NCI-H82 treated with DMSO at 0.1 percent for 48 hours (cell line): ENCODE results near the gene NDUFB6.
"Not testable (repeated sequence)": the region's sequence is repeated elsewhere in the genome, so short reads cannot be mapped to it uniquely, and the experiment has no call there.

ENCODE experiments used
- DNase-seq: peaks from one replicate; lab custom pipeline; 2025; ENCODE audit not compliant: unreplicated experiment; lab: John Stamatoyannopoulos, UW

The NDUFB6 gene

DNA sequence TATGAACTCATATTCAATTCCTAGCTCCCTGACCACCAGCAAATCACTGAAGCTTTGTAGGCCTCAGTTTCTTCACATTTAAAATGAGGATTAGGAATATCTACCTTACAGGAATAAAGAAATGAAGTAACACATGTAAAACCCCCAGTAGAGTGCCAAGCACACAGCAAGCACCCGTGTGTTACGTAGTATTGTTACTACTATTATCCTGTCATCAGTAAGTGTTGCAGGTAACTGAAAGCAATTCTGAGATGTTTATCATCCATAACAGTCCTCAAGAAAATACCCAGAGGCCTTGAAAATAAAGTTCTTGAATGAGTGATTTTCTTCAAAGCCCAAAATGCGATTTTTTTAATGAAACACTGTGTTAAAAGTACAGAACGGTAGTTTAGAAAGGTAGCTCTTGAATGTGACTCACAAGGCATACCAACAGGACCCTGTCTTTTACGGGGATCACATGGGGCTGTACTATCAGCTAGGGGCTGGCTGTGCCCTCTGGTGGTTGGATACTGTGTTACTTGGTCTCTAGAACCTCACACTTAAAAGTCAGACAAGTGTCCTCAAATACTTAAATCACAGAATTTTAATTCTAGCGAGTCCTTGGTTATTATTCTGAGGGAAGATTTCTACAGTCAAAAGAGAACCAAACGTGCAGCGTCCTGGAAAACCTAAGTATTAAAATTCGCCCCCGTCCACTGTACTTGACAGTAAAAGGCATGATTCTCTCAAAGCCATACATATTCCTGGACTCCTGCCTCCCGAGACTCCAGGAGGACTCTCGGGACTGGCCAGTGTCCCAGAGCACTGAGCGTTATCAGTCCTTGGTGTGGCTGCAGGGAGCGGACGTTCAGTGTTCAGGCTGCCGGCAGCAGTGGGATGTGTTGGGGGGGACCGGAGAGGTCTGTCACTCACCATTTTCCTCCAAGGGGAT is 725 bp downstream of the NDUFB6 start:
- DNase-seq: peak; percentile 20

DNA sequence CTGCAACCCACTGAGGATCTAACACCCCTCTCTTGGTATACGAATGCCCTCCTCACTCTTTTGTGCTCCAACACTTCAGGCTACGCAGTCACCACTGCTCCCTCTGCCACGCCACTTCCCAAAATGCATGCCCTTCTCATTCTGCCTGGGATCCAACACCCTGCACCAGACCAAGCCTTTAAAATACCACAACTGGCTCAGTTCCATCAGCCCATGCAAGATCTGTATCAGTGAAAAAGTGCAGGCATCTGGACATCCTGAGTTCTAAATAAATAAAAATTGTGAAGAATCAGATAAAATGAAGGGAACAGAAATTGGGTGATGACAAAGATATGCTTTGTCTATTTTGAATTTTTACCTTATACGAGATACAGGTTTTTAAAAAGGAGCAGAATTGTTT is 2.7 kb downstream of the NDUFB6 start:
- DNase-seq: no peak

- DNase-seq: no peak
These were observed 6.2 kb downstream of the NDUFB6 start for GRCh38 chr9:32566770-32567169.

DNA sequence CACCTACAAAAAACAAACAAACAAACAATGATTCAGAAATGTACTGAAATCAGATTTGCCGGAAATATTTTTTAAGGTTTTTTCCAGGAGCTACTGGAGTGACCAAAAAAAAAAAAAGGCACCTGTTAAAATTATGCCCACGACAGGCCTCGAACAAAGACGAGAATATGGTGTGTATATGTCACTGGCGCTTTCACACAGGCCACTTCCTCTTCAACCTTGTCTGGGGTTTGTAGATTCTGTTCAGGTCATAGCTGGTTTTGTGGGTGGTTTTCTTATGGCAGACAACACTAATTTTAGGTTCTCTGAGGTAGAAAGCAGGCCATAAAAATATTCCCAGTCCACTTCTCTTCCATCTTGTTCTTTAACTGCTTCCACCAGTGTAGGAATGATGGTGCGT is 7.0 kb downstream of the NDUFB6 start:
- no peak for DNase-seq

GRCh38 chr9:32558408-32558934 is 14.5 kb downstream of the NDUFB6 start:
- DNase-seq: no peak

DNA sequence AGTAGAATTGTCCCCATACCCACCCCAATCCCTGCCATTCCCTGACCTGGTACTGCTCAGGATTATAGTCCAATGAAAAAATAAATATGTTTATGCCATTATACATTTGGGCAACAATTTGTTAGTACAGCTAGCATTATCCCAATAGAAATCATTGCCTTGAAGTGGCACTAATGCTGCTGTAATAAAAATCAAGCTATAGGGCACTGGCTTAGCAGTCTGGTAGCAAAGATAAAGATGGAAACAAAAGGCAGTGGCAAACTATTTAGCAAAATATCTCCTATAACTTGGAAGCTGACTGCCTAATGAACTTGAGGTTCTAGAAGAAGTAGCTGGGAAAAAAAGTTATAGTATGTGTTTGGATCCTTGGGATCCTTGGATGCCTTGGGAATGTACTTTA is 18.4 kb downstream of the NDUFB6 start:
- no peak for DNase-seq

DNA sequence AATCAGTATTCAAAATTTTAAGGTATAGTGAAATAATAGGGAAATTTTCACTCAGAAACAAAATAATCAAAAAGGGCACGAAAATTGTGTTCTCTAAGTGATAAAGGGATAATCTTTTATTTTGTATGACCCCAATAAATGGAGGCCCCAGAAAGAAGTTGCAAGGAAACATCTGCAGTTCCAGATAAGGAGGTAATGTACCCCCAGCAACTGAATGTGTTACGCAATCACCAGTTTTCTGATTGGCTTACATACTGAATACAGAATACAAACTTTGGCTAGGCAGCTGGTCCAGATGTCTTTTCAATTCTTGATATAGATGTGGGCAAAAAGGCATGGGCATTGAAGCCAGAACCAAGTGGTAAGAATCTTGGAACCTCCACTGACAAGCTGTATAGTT is 18.9 kb downstream of the NDUFB6 start:
- DNase-seq: no peak

- peak; percentile 68 for DNase-seq
These were observed 20.6 kb downstream of the NDUFB6 start, which contains the start of the genes SMIM27 and TOPORS for GRCh38 chr9:32552172-32552872. Gene SMIM27 (plus strand): TSS chr9:32552327. CDS start chr9:32552435, 108 bp downstream. Gene TOPORS (minus strand): TSS chr9:32552586. CDS start chr9:32552436, 150 bp downstream.

DNA sequence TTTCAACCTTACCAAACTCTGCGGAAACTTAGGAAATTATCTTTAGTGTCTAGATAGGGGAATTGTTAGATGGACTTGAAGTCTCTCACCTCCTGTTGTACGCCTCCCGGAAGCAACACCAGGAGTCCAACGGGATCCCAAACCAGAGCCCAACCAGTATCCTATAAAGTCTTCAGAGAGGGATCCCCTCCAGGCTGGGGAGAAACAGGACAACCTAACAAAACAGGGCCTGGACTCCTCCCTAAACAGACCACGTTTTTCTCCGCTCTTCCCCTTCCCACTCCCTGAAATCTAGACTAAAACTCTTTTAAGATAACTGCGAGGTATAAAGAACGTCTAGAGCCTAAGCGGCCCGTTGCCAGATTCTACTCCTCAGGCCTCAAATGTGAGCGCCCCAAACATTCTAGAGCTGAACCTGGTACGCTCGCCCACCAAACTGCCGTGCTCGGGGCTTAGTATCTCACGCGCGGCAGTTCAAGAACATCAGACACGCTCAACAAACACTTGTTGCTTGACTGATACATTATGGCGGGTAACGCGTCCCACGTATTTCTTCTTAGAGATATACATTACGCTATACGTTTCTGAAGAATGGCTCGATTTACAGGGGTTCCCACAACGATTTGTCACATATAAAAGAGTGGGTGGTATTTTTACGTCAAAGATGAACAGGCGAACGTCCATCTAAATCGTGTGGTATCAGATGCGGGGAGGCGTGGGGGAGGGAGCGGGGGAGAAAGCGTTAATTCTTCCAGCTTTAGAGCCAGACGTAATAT is 21.5 kb downstream of the NDUFB6 start:
- DNase-seq: no peak

- DNase-seq: peak; percentile 84
These were observed 22.2 kb downstream of the NDUFB6 start for GRCh38 chr9:32550562-32551275.

DNA sequence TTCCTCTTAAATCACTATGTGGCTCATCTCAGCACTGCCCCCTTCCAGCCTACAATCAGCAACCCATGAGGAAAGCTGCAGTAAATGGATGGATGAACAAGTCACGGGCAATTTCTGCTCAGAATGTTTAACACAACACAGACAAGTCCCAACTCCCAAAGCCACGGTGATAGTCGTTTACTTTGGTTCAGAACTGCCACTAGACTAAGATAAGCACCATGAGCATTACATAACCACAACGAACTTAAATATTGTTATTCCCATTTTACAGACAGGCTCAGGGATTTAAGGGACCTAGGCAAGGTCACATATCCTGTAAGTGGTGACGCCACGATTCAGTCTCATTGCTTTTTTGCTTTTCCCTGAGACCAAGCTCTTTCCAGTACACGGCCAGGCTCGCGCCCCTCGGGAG is 22.8 kb downstream of the NDUFB6 start:
- DNase-seq: no peak

GRCh38 chr9:32548213-32548612 is 24.7 kb downstream of the NDUFB6 start:
- not testable (repeated sequence) for DNase-seq

DNA sequence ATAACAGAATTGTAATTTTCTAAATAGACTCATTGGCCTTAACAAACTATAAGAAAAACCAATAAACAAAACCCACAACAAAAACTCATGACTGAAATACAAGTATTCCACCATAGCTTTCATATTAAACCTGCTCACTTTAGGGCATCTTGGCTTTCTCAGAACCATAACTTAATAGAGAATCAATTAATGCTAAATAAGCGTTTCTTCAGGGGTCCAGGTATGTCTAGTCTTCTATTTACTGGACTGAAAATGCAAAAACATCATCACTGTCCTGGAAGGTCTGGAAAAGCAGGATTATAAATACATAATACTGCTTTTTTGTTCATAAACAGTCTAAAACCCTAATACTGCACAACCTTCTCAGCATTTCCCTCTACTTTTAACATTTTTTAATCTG is 27.1 kb downstream of the NDUFB6 start:
- DNase-seq: no peak

- DNase-seq: no peak
These were observed 29.9 kb downstream of the NDUFB6 start for GRCh38 chr9:32543047-32543446.

DNA sequence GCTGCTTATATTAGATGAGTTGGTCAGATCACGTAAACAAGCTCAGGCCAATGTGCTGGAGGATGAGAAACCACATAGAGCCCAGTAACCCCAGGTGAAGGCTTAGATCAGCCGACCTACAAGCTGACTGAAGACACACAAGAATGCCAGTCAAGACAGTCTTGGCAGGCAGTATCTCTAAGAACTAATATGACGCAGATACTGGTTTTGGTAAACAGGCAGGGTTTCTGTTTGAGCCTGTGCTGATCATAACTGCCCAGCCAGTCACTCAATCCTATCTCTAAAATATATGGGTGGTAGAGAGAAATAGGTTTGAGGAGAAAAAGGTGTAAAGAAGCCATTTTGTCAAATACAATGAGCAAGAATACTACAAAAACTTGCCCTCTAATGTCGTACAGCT is 39.1 kb downstream of the NDUFB6 start:
- no peak for DNase-seq

GRCh38 chr9:32533336-32533735 is 39.6 kb downstream of the NDUFB6 start:
- no peak for DNase-seq

- DNase-seq: no peak
These were observed 46.3 kb downstream of the NDUFB6 start for GRCh38 chr9:32526707-32527048.

- DNase-seq: peak; percentile 45
These were observed 46.8 kb downstream of the NDUFB6 start, which contains the start of gene RIGI for GRCh38 chr9:32526041-32526706. Gene RIGI (minus strand): TSS chr9:32526196. CDS start chr9:32526166, 30 bp downstream.

GRCh38 chr9:32525709-32526030 is 47.3 kb downstream of the NDUFB6 start:
- DNase-seq: no peak
